H1 (cell line): Measurements from ENCODE around the gene NOL4L.

ENCODE experiments used
- BCL11A ChIP-seq, 2 experiments: IDR thresholded peaks; one replicate each; pipeline ENCODE4 v1.6.1; 2011; ENCODE audit warnings: low read depth in 2 of 2, low read length in 2 of 2, mild to moderate bottlenecking in 2 of 2
- BRCA1 ChIP-seq: IDR thresholded peaks from 2 replicates; pipeline ENCODE4 v1.6.1; 2012; ENCODE audit warnings: low read depth, low read length, improper control_type of control experiment
- CHD1 ChIP-seq: IDR thresholded peaks from 2 replicates; pipeline ENCODE4 v1.6.1; 2012; ENCODE audit warnings: low read depth, low read length, improper control_type of control experiment
- CTCF ChIP-seq, 3 experiments: IDR thresholded peaks; 1 replicate in 2 of 3; 2 replicates in 1 of 3; pipeline versions ENCODE4 v1.5.1 to v1.6.1; 2011; ENCODE audit warnings: low read length in 3 of 3, mild to moderate bottlenecking in 3 of 3, inconsistent platforms in 2 of 3, low read depth in 1 of 3, moderate library complexity in 1 of 3; ENCODE audit not compliant: insufficient read depth in 1 of 3; ENCODE audit errors: control extremely low read depth in 1 of 3
- EP300 ChIP-seq, 2 experiments: IDR thresholded peaks; 1 replicate in 1 of 2; 2 replicates in 1 of 2; pipeline ENCODE4 v1.6.1; 2011 to 2012; ENCODE audit warnings: low read depth in 2 of 2, low read length in 2 of 2, mild to moderate bottlenecking in 2 of 2, borderline replicate concordance in 1 of 2, inconsistent platforms in 1 of 2, moderate library complexity in 1 of 2
- POLR2AphosphoS5 ChIP-seq: IDR thresholded peaks from 2 replicates; pipeline ENCODE4 v1.6.1; 2011; ENCODE audit warnings: low read depth, low read length
- SRF ChIP-seq: IDR thresholded peaks from 2 replicates; pipeline ENCODE4 v1.6.1; 2011; ENCODE audit warnings: mild to moderate bottlenecking, low read depth, low read length, moderate library complexity
- YY1 ChIP-seq: IDR thresholded peaks from 2 replicates; pipeline ENCODE4 v1.6.1; 2011; ENCODE audit warnings: low read depth, mild to moderate bottlenecking, low read length

- no peak for TF ChIP-seq BRCA1
- no peak for TF ChIP-seq CHD1
- TF ChIP-seq SRF: no peak
- no peak for TF ChIP-seq BCL11A (IDR thresholded peaks at IDR 0.05; ENCODE audit: low read depth in 2 of 2, low read length in 2 of 2)
- no peak for TF ChIP-seq EP300 (IDR thresholded peaks at IDR 0.05; ENCODE audit: borderline replicate concordance in 1 of 2, low read depth in 2 of 2, low read length in 2 of 2)
- no peak for TF ChIP-seq CTCF (IDR thresholded peaks at IDR 0.05; ENCODE audit: control extremely low read depth in 1 of 3, insufficient read depth in 1 of 3, low read depth in 1 of 3, low read length in 3 of 3)
- TF ChIP-seq POLR2AphosphoS5: no peak
- no peak for TF ChIP-seq YY1
These were observed 39.7 kb upstream of the NOL4L start for GRCh38 chr20:32624687-32625345.
